WTC11 (cell line): ENCODE results near the gene AK6. TPM values are rescaled to one million over a fixed set of nuclear protein-coding genes. Genes with fewer than 3 reads are reported as not detected.

ENCODE experiments used
- ATAC-seq: fragments of 200-7000 bp; cut with Tn5 transposase; 2 replicates; pipeline ENCODE4 v1.10.0; 2021; ENCODE audit warnings: mild to moderate bottlenecking, moderate library complexity
- CTCF ChIA-PET: fragments of 300-600 bp; sonication (Branson Sonifier 250); formaldehyde crosslinking; loops from one replicate; lab custom pipeline; 2021; ENCODE audit warnings: antibody characterized with exemption; lab: Charles Lee
- POLR2A ChIA-PET: fragments of 350-600 bp; sonication (Branson Sonifier 250); formaldehyde crosslinking; loops from one replicate; lab custom pipeline; 2021; ENCODE audit warnings: antibody characterized with exemption; lab: Charles Lee
- DNase-seq: peaks from one replicate; pipeline ENCODE4 v3.0.0; 2021; ENCODE audit warnings: low spot score
- H3K27ac Mint-ChIP-seq: 2 replicates; pipeline ENCODE4 v1.8.0; 2021; ENCODE audit warnings: mixed read lengths
- H3K27me3 Mint-ChIP-seq: 2 replicates; pipeline ENCODE4 v1.8.0; 2021; ENCODE audit warnings: low read depth, mild to moderate bottlenecking, moderate library complexity, mixed read lengths
- H3K36me3 Mint-ChIP-seq: 2 replicates; pipeline ENCODE4 v1.8.0; 2021; ENCODE audit warnings: mixed read lengths
- H3K4me1 Mint-ChIP-seq: 2 replicates; pipeline ENCODE4 v1.8.0; 2022; ENCODE audit warnings: mixed read lengths
- H3K4me3 Mint-ChIP-seq: 2 replicates; pipeline ENCODE4 v1.8.0; 2021; ENCODE audit warnings: mild to moderate bottlenecking, moderate library complexity, mixed read lengths
- H3K9me3 Mint-ChIP-seq: 2 replicates; pipeline ENCODE4 v1.8.0; 2021; ENCODE audit warnings: mixed read lengths
- AR ChIP-seq: fragments of 250-450 bp; sonication (Bioruptor Pico); IDR thresholded peaks from 2 replicates; pipeline ENCODE4 v1.9.0; 2021; ENCODE audit warnings: mild to moderate bottlenecking
- CBFB ChIP-seq: sonication (generic); formaldehyde crosslinking; IDR thresholded peaks from 2 replicates; pipeline ENCODE4 v1.8.1; 2022; ENCODE audit warnings: mild to moderate bottlenecking, low read depth, missing genetic modification reagents
- CREB1 ChIP-seq: sonication (generic); formaldehyde crosslinking; IDR thresholded peaks from 2 replicates; pipeline ENCODE4 v1.8.0; 2023; ENCODE audit warnings: mild to moderate bottlenecking, missing genetic modification reagents
- CREM ChIP-seq: sonication (generic); formaldehyde crosslinking; IDR thresholded peaks from 2 replicates; pipeline ENCODE4 v1.8.1; 2022; ENCODE audit warnings: mild to moderate bottlenecking, missing genetic modification reagents, moderate library complexity
- E2F4 ChIP-seq: sonication (generic); formaldehyde crosslinking; IDR thresholded peaks from 2 replicates; pipeline ENCODE4 v1.8.1; 2022; ENCODE audit warnings: low read depth, mild to moderate bottlenecking, moderate library complexity, missing genetic modification reagents, borderline replicate concordance
- ESRRA ChIP-seq: sonication (generic); formaldehyde crosslinking; IDR thresholded peaks from 2 replicates; pipeline ENCODE4 v1.8.1; 2022; ENCODE audit warnings: mild to moderate bottlenecking, missing genetic modification reagents, borderline replicate concordance
- FOXP4 ChIP-seq: sonication (generic); formaldehyde crosslinking; IDR thresholded peaks from 2 replicates; pipeline ENCODE4 v1.8.0; 2022; ENCODE audit warnings: mild to moderate bottlenecking, missing genetic modification reagents
- HMGXB4 ChIP-seq: sonication (generic); formaldehyde crosslinking; IDR thresholded peaks from 2 replicates; pipeline ENCODE4 v1.8.1; 2023; ENCODE audit warnings: mild to moderate bottlenecking, moderate library complexity, missing genetic modification reagents
- IRF1 ChIP-seq: sonication (generic); formaldehyde crosslinking; IDR thresholded peaks from 2 replicates; pipeline ENCODE4 v1.8.0; 2023; ENCODE audit warnings: missing genetic modification reagents
- JUN ChIP-seq: sonication (generic); formaldehyde crosslinking; IDR thresholded peaks from 2 replicates; pipeline ENCODE4 v1.8.0; 2023; ENCODE audit warnings: mild to moderate bottlenecking, missing genetic modification reagents
- MYBL2 ChIP-seq: sonication (generic); formaldehyde crosslinking; IDR thresholded peaks from 2 replicates; pipeline ENCODE4 v1.8.1; 2023; ENCODE audit warnings: mild to moderate bottlenecking, moderate library complexity, missing genetic modification reagents
- PRDM15 ChIP-seq: sonication (generic); formaldehyde crosslinking; IDR thresholded peaks from 2 replicates; pipeline ENCODE4 v1.8.0; 2022; ENCODE audit warnings: missing genetic modification reagents
- PRRX2 ChIP-seq: fragments of 250-450 bp; sonication (Bioruptor Pico); IDR thresholded peaks from 2 replicates; pipeline ENCODE4 v1.8.0; 2021; ENCODE audit warnings: mild to moderate bottlenecking
- ZBTB21 ChIP-seq: sonication (generic); formaldehyde crosslinking; IDR thresholded peaks from 2 replicates; pipeline ENCODE4 v1.8.1; 2023; ENCODE audit warnings: mild to moderate bottlenecking, missing genetic modification reagents, borderline replicate concordance
- ZNF263 ChIP-seq: sonication (generic); formaldehyde crosslinking; IDR thresholded peaks from 2 replicates; pipeline ENCODE4 v1.8.1; 2022; ENCODE audit warnings: low read depth, mild to moderate bottlenecking, moderate library complexity, missing genetic modification reagents
- ZNF671 ChIP-seq: fragments of 250-450 bp; sonication (Bioruptor Pico); IDR thresholded peaks from 2 replicates; pipeline ENCODE4 v1.8.0; 2021; ENCODE audit warnings: mild to moderate bottlenecking
- total RNA-seq: library from RNA; stranded (reverse); gene quantifications from 3 replicates; pipeline ENCODE4 v1.2.3, GENCODE V29; 2021

AK6 gene
- total RNA-seq, 1 experiment from 2014 or later = 43.1 TPM

GRCh38 chr5:69309380-69309779, 59.9 kb downstream of the AK6 start:
- ChIA-PET CTCF (no interaction called here), POLR2A (no interaction called here)
- DNase-seq (no peak), ATAC-seq (no peak)
- Mint-ChIP-seq H3K9me3 (peaks cover 36% of the 10 kb centered on the region), H3K36me3 (peaks cover 37% of the 10 kb centered on the region), H3K27me3 (no peaks in the 10 kb centered on the region), H3K4me3 (no peak overlapping the region), H3K4me1 (no peaks in the 10 kb centered on the region), H3K27ac (no peak overlapping the region)
- no peak for TF ChIP-seq MYBL2
- TF ChIP-seq ZNF671 (CRISPR knock-in tag) = no peak
- no peak for TF ChIP-seq PRDM15 (CRISPR knock-in tag)
- no peak for TF ChIP-seq HMGXB4 (CRISPR knock-in tag)
- no peak for TF ChIP-seq AR (CRISPR knock-in tag)
- no peak for TF ChIP-seq CREM
- TF ChIP-seq ZBTB21 (CRISPR knock-in tag) = no peak
- no peak for TF ChIP-seq ESRRA (CRISPR knock-in tag)
- TF ChIP-seq JUN (CRISPR knock-in tag) = no peak
- no peak for TF ChIP-seq CREB1 (CRISPR knock-in tag)
- TF ChIP-seq FOXP4 (CRISPR knock-in tag) = no peak
- no peak for TF ChIP-seq PRRX2 (CRISPR knock-in tag)
- TF ChIP-seq IRF1 (CRISPR knock-in tag) = no peak
- no peak for TF ChIP-seq ZNF263
- no peak for TF ChIP-seq E2F4 (CRISPR knock-in tag)
- no peak for TF ChIP-seq CBFB (CRISPR knock-in tag)
